Keratinocyte (primary cell): ENCODE measurements around the gene ZNF732. TPM values are rescaled to one million over a fixed set of nuclear protein-coding genes. Genes with fewer than 3 reads are reported as not detected.

Source experiments
- DNase-seq: peaks from one replicate; pipeline ENCODE4 v3.0.0-alpha.2; 2011; ENCODE audit warnings: low read depth, missing footprints, low spot score
- FAIRE-seq: peaks from 2 replicates; lab custom pipeline; 2011; peaks lifted over from hg19 to GRCh38; lab: Jason Lieb, UNC
- H2AFZ ChIP-seq: 2 replicates; pipeline ENCODE4 v1.6.0; 2012; ENCODE audit warnings: low read length, control low read depth, inconsistent platforms; ENCODE audit not compliant: control insufficient read depth
- H3K27ac ChIP-seq: 2 replicates; pipeline ENCODE4 v1.5.1; 2011; ENCODE audit warnings: low read length; ENCODE audit not compliant: control insufficient read depth, insufficient read depth
- H3K27me3 ChIP-seq: 3 replicates; pipeline ENCODE4 v1.6.0; 2011; ENCODE audit warnings: low read length; ENCODE audit not compliant: control insufficient read depth, insufficient read depth; ENCODE audit errors: extremely low read depth
- H3K36me3 ChIP-seq, 2 experiments: 2 replicates in 1 of 2; 3 replicates in 1 of 2; pipeline ENCODE4 v1.5.1; 2011; ENCODE audit warnings: low read length in 2 of 2, mild to moderate bottlenecking in 1 of 2; ENCODE audit not compliant: control insufficient read depth in 2 of 2, insufficient read depth in 2 of 2; ENCODE audit errors: extremely low read depth in 1 of 2
- H3K4me1 ChIP-seq: 3 replicates; pipeline ENCODE4 v1.5.1; 2011; ENCODE audit warnings: low read length; ENCODE audit not compliant: control insufficient read depth, insufficient read depth; ENCODE audit errors: extremely low read depth
- H3K4me2 ChIP-seq: 3 replicates; pipeline ENCODE4 v1.6.0; 2011; ENCODE audit warnings: low read depth, low read length; ENCODE audit not compliant: control insufficient read depth, insufficient read depth; ENCODE audit errors: extremely low read depth
- H3K4me3 ChIP-seq, 3 experiments: fragments of 200-600 bp in 1 of 3; sonication (generic) in 1 of 3; 2 replicates in 2 of 3; 3 replicates in 1 of 3; pipeline ENCODE4 v1.5.1; 2011 to 2016; ENCODE audit warnings: low read length in 3 of 3, mild to moderate bottlenecking in 3 of 3, control low read depth in 2 of 3, inconsistent platforms in 1 of 3, low read depth in 1 of 3, mixed read lengths in 1 of 3, mixed run types in 1 of 3, moderate library complexity in 1 of 3; ENCODE audit not compliant: control insufficient read depth in 2 of 3, insufficient read depth in 2 of 3; ENCODE audit errors: extremely low read depth in 1 of 3
- H3K79me2 ChIP-seq: 2 replicates; pipeline ENCODE4 v1.6.0; 2012; ENCODE audit warnings: low read length; ENCODE audit not compliant: control insufficient read depth, insufficient read depth
- H3K9ac ChIP-seq: 3 replicates; pipeline ENCODE4 v1.6.0; 2011; ENCODE audit warnings: low read length; ENCODE audit not compliant: control insufficient read depth, insufficient read depth; ENCODE audit errors: extremely low read depth
- H3K9me1 ChIP-seq: 3 replicates; pipeline ENCODE4 v1.6.0; 2011; ENCODE audit warnings: low read length; ENCODE audit not compliant: control insufficient read depth, insufficient read depth; ENCODE audit errors: extremely low read depth
- H3K9me3 ChIP-seq: 2 replicates; pipeline ENCODE4 v1.5.1; 2012; ENCODE audit warnings: low read depth, low read length; ENCODE audit not compliant: control insufficient read depth
- H4K20me1 ChIP-seq: 3 replicates; pipeline ENCODE4 v1.6.0; 2011; ENCODE audit warnings: low read length; ENCODE audit not compliant: control insufficient read depth, insufficient read depth; ENCODE audit errors: extremely low read depth
- EZH2 ChIP-seq: IDR thresholded peaks from one replicate; pipeline ENCODE4 v1.6.1; 2012; ENCODE audit warnings: inconsistent platforms, mild to moderate bottlenecking, low read length, moderate library complexity
- dilution Hi-C: fragments of 300-500 bp; cut with MboI; formaldehyde crosslinking; loops from one replicate; pipeline ENCODE4 v1.7.0; 2020; ENCODE audit warnings: low sequenced_read_pairs; ENCODE audit not compliant: extremely low pct_ligation_motif_present
- polyA plus RNA-seq, 5 experiments: library from polyadenylated mRNA; depleted of rRNA in 3 of 5; stranded (reverse) in 3 of 5; stranded (forward) in 1 of 5; unstranded in 1 of 5; fragments of >200 nt; gene quantifications; 1 replicate in 1 of 5; 2 replicates in 3 of 5; 3 replicates in 1 of 5; pipeline versions ENCODE4 v1.2.1 to v1.2.3, GENCODE V29; 2011 to 2012; ENCODE audit warnings: missing spikeins in 2 of 5, low read depth in 1 of 5, low replicate concordance in 1 of 5
- TF ChIP-seq, protein P1 (sequence below), 3 experiments: IDR thresholded peaks in 1 of 3; conservative IDR thresholded peaks in 1 of 3; optimal IDR thresholded peaks in 1 of 3; 2 replicates in 2 of 3; 3 replicates in 1 of 3; pipeline versions ENCODE3 to v1.5.1; 2011; ENCODE audit warnings: low read length in 3 of 3, mild to moderate bottlenecking in 3 of 3, moderate library complexity in 2 of 3, control low read depth in 1 of 3, inconsistent platforms in 1 of 3; ENCODE audit not compliant: insufficient read depth in 2 of 3; ENCODE audit errors: extremely low read depth in 1 of 3

The ZNF732 gene
- polyA plus RNA-seq, 1 donor (not counting 4 experiments of a cell fraction or from before 2014, with no cell fraction given), result 1.2 TPM

DNA sequence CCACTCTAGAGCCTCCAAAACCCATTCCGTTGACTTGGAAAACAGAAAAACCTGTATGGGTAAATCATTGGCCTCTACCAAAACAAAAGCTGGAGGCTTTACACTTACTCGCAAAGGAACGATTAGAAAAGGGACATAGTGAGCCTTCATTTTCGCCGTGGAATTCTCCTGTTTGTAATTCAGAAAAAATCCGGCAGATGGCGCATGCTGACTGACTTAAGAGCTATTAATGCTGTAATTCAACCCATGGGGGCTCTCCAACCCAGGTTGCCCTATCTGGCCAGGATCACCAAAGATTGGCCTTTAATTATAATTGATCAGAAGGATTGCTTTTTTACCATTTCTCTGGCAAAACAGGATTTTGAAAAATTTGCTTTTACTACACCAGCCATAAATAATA lies 60.8 kb downstream of the ZNF732 start:
- H3K4me1 ChIP-seq, result no peaks in the 10 kb centered on the region
- DNase-seq (no peak), FAIRE-seq (no peak)
- H3K9ac ChIP-seq, result no peak overlapping the region
- H2AFZ ChIP-seq, result no peak overlapping the region
- H3K79me2 ChIP-seq, result no peaks in the 10 kb centered on the region
- no peaks in the 10 kb centered on the region for H3K9me1 ChIP-seq
- no peak overlapping the region for H3K4me3 ChIP-seq
- no peaks in the 10 kb centered on the region for H3K27me3 ChIP-seq
- no peak for TF ChIP-seq EZH2
- TF ChIP-seq, protein P1, sequence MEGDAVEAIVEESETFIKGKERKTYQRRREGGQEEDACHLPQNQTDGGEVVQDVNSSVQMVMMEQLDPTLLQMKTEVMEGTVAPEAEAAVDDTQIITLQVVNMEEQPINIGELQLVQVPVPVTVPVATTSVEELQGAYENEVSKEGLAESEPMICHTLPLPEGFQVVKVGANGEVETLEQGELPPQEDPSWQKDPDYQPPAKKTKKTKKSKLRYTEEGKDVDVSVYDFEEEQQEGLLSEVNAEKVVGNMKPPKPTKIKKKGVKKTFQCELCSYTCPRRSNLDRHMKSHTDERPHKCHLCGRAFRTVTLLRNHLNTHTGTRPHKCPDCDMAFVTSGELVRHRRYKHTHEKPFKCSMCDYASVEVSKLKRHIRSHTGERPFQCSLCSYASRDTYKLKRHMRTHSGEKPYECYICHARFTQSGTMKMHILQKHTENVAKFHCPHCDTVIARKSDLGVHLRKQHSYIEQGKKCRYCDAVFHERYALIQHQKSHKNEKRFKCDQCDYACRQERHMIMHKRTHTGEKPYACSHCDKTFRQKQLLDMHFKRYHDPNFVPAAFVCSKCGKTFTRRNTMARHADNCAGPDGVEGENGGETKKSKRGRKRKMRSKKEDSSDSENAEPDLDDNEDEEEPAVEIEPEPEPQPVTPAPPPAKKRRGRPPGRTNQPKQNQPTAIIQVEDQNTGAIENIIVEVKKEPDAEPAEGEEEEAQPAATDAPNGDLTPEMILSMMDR (optimal IDR thresholded peaks at IDR 0.05 in 1 of 3, IDR thresholded peaks at IDR 0.05 in 1 of 3, conservative IDR thresholded peaks at IDR 0.05 in 1 of 3; ENCODE audit: extremely low read depth in 1 of 3, insufficient read depth in 2 of 3, low read length in 3 of 3), result peak; percentile 34 to 49 (median 44)
- H3K4me2 ChIP-seq, result no peak overlapping the region
- peaks cover 5% of the 10 kb centered on the region for H3K9me3 ChIP-seq
- dilution Hi-C loops, result no loop called here
- H3K27ac ChIP-seq, result no peak overlapping the region
- no peaks in the 10 kb centered on the region for H4K20me1 ChIP-seq
- H3K36me3 ChIP-seq, result no peaks in the 10 kb centered on the region

DNA sequence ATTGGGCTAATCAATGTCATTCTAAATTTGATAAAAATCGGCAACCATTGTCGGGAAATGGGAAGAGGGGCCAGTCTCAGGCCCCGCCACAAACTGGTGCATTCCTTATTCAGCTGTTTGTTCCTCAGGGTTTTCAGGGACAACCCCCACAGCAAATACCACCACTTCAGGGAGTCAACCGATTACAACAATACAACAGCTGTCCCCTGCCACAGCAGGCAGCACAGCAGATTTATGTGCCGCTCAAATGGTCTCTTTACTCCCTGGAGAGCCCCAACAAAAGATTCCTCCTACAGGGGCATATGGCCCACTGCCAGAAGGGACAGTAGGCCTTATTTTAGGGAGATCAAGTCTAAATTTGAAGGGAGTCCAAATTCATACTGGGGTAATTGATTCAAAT lies 61.8 kb downstream of the ZNF732 start:
- Histone ChIP-seq H3K9me3 (peaks cover 3% of the 10 kb centered on the region), H4K20me1 (no peaks in the 10 kb centered on the region), H3K4me3 (no peak overlapping the region), H3K27ac (no peak overlapping the region), H3K9me1 (no peaks in the 10 kb centered on the region), H3K36me3 (no peaks in the 10 kb centered on the region), H2AFZ (no peak overlapping the region), H3K27me3 (no peaks in the 10 kb centered on the region), H3K4me1 (no peaks in the 10 kb centered on the region), H3K4me2 (no peak overlapping the region), H3K79me2 (no peaks in the 10 kb centered on the region), H3K9ac (no peak overlapping the region)
- DNase-seq (no peak), FAIRE-seq (no peak)
- TF ChIP-seq, protein P1 (optimal IDR thresholded peaks at IDR 0.05 in 1 of 3, IDR thresholded peaks at IDR 0.05 in 1 of 3, conservative IDR thresholded peaks at IDR 0.05 in 1 of 3; ENCODE audit: extremely low read depth in 1 of 3, insufficient read depth in 2 of 3, low read length in 3 of 3), result no peak
- dilution Hi-C loops, result no loop called here
